ENCODE data around the gene NR4A2. TPM values are rescaled to one million over a fixed set of nuclear protein-coding genes. Genes with fewer than 3 reads are reported as not detected.

NR4A2 gene
- total and polyA plus RNA-seq, 2 donors (not counting 3 experiments of a cell fraction or from before 2014, with no cell fraction given) = 1.0 to 1.9 TPM

GRCh38 chr2:156311976-156312375 lies 20.5 kb downstream of the NR4A2 start:
- BruUV-seq (replicated peaks) = no TSS peak
- Histone ChIP-seq H3K9me1 (replicated peaks; ENCODE audit: control insufficient read depth, extremely low read depth, insufficient read depth, low read length) (no peaks in the 10 kb centered on the region), H3K4me2 (ENCODE audit: insufficient read depth, low read length) (no peak overlapping the region), H2AFZ (ENCODE audit: low read depth, low read length) (no peak overlapping the region), H3K27ac (ENCODE audit: insufficient read depth, low read depth, low read length) (no peak overlapping the region), H3K4me1 (ENCODE audit: control insufficient read depth, extremely low read depth, insufficient read depth, low read length) (no peaks in the 10 kb centered on the region), H3K9me3 (replicated peaks; ENCODE audit: control insufficient read depth, insufficient read depth, low read length) (no peaks in the 10 kb centered on the region), H3K27me3 (ENCODE audit: control insufficient read depth in 2 of 2, insufficient read depth in 2 of 2, low read length in 2 of 2) (peaks cover 2 to 24% of the 10 kb centered on the region in 2 experiments), H4K20me1 (replicated peaks; ENCODE audit: control insufficient read depth, extremely low read depth, insufficient read depth, low read length) (no peaks in the 10 kb centered on the region), H3K4me3 (replicated peaks in 1 of 3; ENCODE audit: insufficient read depth in 1 of 3, low read depth in 1 of 3, low read length in 3 of 3) (no peak overlapping the region), H3K36me3 (ENCODE audit: control insufficient read depth in 2 of 2, extremely low read depth in 1 of 2, insufficient read depth in 2 of 2, low read length in 2 of 2) (no peaks in the 10 kb centered on the region), H3K9ac (replicated peaks; ENCODE audit: extremely low read depth, insufficient read depth, low read length) (no peak overlapping the region), H3K79me2 (ENCODE audit: control insufficient read depth, insufficient read depth, low read length) (no peaks in the 10 kb centered on the region)
- ChIA-PET CTCF (no interaction called here), POLR2A (no interaction called here)
- FAIRE-seq (no peak), DNase-seq (ENCODE audit: low read depth, low spot score) (no peak)
- no peak for TF ChIP-seq MYC (IDR thresholded peaks at IDR 0.05; ENCODE audit: low read depth, low read length)
- TF ChIP-seq CTCF (IDR thresholded peaks at IDR 0.05; ENCODE audit: extremely low read depth in 1 of 2, insufficient read depth in 1 of 2, low read depth in 1 of 2, low read length in 2 of 2) = no peak
- TF ChIP-seq GATA2 (IDR thresholded peaks at IDR 0.05; ENCODE audit: insufficient read depth, insufficient read length, low read depth, low read length) = no peak
- no peak for TF ChIP-seq POLR2AphosphoS5 (IDR thresholded peaks at IDR 0.05; ENCODE audit: insufficient read depth, low read depth, low read length)
- no peak for TF ChIP-seq JUN (IDR thresholded peaks at IDR 0.05; ENCODE audit: borderline replicate concordance, insufficient read depth, insufficient read length, low read depth)
- no peak for TF ChIP-seq POLR2A (IDR thresholded peaks at IDR 0.05; ENCODE audit: low read depth, low read length)
- no peak for TF ChIP-seq MAX (IDR thresholded peaks at IDR 0.05; ENCODE audit: insufficient read depth, insufficient read length)
- no peak for TF ChIP-seq FOS (IDR thresholded peaks at IDR 0.05; ENCODE audit: borderline replicate concordance, insufficient read depth, low read length)
- TF ChIP-seq EZH2 (IDR thresholded peaks at IDR 0.05; ENCODE audit: borderline replicate concordance, low read depth, low read length, severe bottlenecking) = no peak
- intact Hi-C loops (cut with micrococcal nuclease) (no loop called here), dilution Hi-C loops (cut with MboI; ENCODE audit: extremely low pct_ligation_motif_present, low sequenced_read_pairs) (no loop called here)

Data from endothelial cell of umbilical vein (primary cell).